GM21723 (cell line): ENCODE measurements around the gene TNFAIP8L1.

ENCODE experiments used
- ATAC-seq: cut with Tn5 transposase; IDR thresholded peaks from one replicate; pipeline ENCODE4 v1.9.1; 2021; ENCODE audit warnings: mild to moderate bottlenecking, moderate library complexity; ENCODE audit not compliant: unreplicated experiment

The TNFAIP8L1 gene

GRCh38 chr19:4609878-4610511, 29.3 kb upstream of the TNFAIP8L1 start:
- no peak for ATAC-seq

- no peak for ATAC-seq
These were observed 26.0 kb upstream of the TNFAIP8L1 start for GRCh38 chr19:4613254-4613751.

GRCh38 chr19:4618019-4618418, 21.3 kb upstream of the TNFAIP8L1 start:
- no peak for ATAC-seq

GRCh38 chr19:4619668-4620294, 19.5 kb upstream of the TNFAIP8L1 start:
- no peak for ATAC-seq

GRCh38 chr19:4620675-4621074, 18.6 kb upstream of the TNFAIP8L1 start:
- ATAC-seq: no peak

GRCh38 chr19:4622695-4623421, 16.5 kb upstream of the TNFAIP8L1 start:
- ATAC-seq: no peak

GRCh38 chr19:4624301-4624700, 15.0 kb upstream of the TNFAIP8L1 start:
- no peak for ATAC-seq

- ATAC-seq: no peak
These were observed 14.5 kb upstream of the TNFAIP8L1 start for GRCh38 chr19:4624733-4625362.

GRCh38 chr19:4633140-4633967, 6.0 kb upstream of the TNFAIP8L1 start:
- no peak for ATAC-seq

GRCh38 chr19:4635754-4636116, 3.6 kb upstream of the TNFAIP8L1 start:
- ATAC-seq: no peak

- ATAC-seq: no peak
These were observed 3.1 kb upstream of the TNFAIP8L1 start for GRCh38 chr19:4636151-4636717.

- ATAC-seq: no peak
These were observed 2.6 kb upstream of the TNFAIP8L1 start for GRCh38 chr19:4636761-4637160.

GRCh38 chr19:4638317-4638716, 999 bp upstream of the TNFAIP8L1 start:
- no peak for ATAC-seq

GRCh38 chr19:4639531-4640246, 373 bp downstream of the TNFAIP8L1 start:
- ATAC-seq: peak; percentile 14

GRCh38 chr19:4640247-4641000, 1.1 kb downstream of the TNFAIP8L1 start:
- ATAC-seq: no peak

- no peak for ATAC-seq
These were observed 1.8 kb downstream of the TNFAIP8L1 start for GRCh38 chr19:4641132-4641531.

- ATAC-seq: no peak
These were observed 3.3 kb downstream of the TNFAIP8L1 start for GRCh38 chr19:4642625-4643024.

GRCh38 chr19:4645718-4646117, 6.4 kb downstream of the TNFAIP8L1 start:
- no peak for ATAC-seq
